CD4-positive, alpha-beta T cell treated with Interleukin-4 for 1 hour (primary cell): ENCODE results near the gene PRXL2B.
"Not testable (repeated sequence)": the region's sequence is repeated elsewhere in the genome, so short reads cannot be mapped to it uniquely, and the experiment has no call there.

Source experiments
- DNase-seq, 2 donors: peaks; one replicate each; pipeline ENCODE4 v3.0.0-alpha.2; 2020 to 2022

Gene PRXL2B

DNA sequence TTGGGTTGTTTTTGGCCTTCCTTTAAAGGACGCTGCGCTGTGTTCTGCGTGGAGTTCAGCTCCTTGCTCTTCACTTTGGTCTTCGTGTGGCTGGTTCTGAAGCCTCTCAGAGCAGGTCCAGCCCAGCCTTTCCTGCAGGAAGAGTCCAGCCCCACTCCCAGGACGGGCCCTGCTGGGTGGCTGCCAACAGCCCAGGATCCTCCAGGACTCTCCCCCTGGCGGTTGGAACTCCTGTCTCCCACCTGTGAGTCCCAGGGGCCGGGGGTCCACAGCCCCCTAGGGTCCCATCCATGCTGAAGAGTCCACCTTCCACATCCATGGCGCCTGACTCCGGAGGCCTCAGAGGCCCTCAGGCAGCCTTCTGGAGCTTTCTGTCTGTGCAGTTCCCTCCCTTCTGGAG is 35.0 kb upstream of the PRXL2B start:
- DNase-seq = not testable (repeated sequence)

GRCh38 chr1:2552189-2552588 is 34.4 kb upstream of the PRXL2B start:
- no peak for DNase-seq

DNA sequence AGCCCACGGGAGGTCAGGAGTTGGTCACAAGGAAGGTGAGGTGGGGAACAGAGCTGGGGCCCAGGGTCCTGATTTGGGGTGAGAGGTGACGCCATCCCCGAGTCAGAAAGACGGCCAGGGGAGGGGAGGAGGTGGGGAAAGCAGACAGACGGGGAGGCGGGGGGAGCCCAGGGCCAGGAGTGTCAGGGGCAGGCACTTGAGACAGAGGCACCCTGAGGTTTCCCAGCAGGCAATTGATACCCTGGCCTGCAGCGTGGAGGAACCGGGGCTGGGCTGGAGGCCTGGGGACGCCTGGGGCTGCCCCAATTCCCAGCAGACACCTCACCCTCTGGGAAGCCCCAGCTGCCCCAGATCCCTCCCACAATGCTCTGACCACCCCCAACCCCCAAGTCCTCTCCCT is 33.5 kb upstream of the PRXL2B start:
- not testable (repeated sequence) for DNase-seq

DNA sequence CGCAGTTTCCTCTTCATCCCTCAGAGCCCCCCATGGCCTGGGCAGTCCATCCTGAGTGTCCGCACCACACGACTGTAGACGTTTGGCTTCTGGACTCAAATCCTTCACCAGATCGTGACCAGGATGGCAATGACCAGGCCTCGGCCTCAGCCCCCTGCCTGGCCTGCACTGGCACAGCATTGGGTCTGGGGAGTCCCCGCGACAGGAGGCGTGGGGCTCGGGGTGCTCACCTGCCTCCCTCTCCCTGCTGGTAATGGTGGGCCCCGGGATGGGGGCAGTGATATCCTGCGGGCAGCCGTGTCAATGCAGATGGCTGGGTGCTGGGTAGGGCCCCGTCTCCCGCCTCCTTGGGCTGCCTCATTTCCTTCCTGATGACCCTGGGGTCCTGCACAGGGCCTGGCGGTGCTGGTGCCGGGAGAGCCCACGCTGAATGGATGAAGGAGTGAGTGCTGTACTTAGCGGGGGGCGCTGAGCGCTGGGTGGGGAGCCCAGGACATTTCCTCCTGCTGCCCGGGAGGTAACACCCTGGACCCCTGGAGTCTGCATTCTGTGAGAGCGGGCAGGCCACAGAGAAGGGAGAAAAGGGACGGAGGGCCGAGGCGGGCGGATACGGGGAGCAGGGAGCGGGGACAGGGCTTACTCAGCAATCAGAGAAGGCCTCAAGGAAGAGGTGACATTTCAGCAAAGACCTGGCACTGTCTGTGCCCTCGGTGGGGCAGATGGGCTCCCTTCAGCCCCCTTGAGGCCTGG is 32.5 kb upstream of the PRXL2B start:
- DNase-seq = no peak

DNA sequence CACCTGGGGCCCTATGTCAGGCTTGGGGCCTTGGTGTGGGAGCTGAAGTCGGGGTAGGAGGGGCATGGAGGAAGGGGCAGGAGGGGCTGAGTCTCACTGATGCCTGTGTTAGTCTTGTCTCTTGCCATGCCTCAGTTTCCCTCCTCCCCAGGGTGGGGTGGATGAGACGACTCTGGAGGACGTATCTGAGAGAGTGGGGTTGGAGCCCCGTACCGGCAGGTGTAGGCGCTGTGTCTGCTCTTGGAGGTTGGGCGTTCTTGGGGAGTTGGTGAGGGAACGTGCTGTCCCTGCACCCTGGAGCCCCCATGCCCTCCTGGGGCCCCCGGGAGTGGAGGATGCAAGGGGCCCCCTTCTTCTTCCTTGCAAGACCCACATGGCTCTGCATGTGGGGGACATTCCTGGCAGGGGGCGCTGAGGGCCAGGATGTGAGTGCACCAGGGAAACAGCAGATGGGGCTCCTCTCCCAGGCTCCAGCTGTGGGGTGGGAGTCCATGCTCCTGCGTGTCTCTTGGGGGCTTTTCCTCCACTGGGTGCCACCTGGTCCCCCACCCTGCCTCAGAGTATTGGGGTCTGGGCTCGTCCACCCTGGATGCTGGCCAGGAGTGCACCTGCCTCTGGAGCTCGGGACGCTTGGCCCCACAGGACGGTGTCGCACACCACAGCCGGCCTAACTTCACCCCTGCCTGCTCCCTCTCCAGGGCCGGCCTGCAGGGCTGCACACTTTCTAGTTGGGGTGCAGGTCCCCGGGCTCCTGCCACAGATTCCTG is 31.8 kb upstream of the PRXL2B start:
- peak; percentile 61 to 73 for DNase-seq

DNA sequence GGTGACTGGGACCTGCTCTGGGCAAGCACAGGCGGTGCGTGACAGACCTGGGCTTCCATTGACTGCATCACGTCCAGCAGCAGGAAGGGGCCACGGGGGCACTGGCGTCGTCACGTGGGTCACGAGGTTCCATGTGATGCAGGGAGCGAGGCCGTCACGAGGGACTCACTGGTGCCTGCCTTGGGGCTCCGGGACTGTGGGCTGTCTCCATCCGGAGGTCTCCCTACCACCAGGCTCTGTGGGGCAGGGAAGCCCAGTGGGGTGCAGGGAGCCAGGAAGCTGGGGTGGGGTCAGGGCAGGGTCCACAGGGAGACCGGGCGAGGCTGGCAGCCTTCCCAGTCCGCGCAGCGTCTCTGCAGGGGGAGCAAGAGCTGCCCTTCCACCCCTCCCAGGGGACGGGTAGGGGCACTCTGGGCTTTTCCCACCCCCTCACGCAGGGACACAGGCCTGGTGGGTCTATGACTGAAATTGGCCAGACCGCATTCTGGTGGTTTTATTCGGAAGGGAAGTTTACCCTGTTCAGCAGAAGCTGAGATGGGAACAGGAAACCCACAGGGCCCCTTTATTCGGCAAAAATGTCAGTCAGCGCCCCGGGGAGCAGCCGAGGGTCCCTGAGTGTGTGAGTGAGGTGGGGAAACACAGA is 30.8 kb upstream of the PRXL2B start:
- peak; percentile 86 to 88 for DNase-seq

DNA sequence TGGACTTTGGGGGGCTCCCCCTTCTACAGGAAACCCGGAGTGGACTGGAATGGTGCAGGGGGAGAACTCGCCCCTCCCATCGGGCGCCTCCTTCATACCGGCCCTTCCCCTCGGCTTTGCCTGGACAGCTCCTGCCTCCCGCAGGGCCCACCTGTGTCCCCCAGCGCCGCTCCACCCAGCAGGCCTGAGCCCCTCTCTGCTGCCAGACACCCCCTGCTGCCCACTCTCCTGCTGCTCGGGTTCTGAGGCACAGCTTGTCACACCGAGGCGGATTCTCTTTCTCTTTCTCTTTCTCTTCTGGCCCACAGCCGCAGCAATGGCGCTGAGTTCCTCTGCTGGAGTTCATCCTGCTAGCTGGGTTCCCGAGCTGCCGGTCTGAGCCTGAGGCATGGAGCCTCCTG is 30.3 kb upstream of the PRXL2B start, which contains the start of gene TNFRSF14:
TSS of gene TNFRSF14 (plus strand) at position 95 of the 401 bp plus-strand sequence. CDS start at position 389, 294 bp downstream.
- peak; percentile 79 to 84 for DNase-seq

GRCh38 chr1:2556678-2557481 is 29.7 kb upstream of the PRXL2B start:
- peak; percentile 58 to 60 for DNase-seq

DNA sequence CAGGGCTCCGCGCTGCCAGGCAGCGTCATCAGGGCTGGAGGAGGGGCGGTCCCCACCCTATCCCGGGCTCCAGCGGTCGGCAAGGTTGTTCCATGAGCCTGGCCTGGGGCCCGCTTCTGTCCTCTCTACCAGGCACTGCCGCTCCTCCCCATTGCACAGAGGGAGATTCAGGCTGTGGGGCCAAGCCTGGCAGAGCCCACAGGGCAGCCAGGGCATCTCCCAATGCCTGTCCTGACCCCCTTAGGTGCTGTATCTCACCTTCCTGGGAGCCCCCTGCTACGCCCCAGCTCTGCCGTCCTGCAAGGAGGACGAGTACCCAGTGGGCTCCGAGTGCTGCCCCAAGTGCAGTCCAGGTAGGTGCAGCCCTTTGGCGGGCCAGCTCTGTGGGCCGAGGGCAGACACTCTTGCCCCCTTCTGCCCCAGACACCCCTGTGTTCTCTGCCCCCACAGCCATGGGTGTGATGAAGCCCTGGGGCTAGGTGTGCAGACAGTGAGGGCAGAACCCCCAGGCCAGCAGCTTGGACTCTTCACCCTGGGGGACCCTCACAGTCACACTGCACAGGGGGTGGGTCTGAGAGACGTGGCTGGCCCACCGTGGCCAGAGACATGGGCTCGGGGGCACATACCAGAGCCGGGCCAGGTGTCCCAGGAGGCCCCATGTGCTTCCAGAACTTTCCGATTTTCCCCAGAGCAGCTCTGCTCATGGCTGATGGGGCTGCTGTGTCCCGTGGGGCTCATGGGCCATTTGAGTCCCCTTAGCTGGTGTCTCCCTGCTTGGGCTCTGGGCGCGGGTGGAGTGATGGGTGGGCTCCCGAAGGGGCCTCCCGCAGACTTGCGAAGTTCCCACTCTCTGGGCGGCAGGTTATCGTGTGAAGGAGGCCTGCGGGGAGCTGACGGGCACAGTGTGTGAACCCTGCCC is 28.8 kb upstream of the PRXL2B start:
- DNase-seq = no peak

- no peak for DNase-seq
Observed at GRCh38 chr1:2558420-2558819, 28.2 kb upstream of the PRXL2B start.

DNA sequence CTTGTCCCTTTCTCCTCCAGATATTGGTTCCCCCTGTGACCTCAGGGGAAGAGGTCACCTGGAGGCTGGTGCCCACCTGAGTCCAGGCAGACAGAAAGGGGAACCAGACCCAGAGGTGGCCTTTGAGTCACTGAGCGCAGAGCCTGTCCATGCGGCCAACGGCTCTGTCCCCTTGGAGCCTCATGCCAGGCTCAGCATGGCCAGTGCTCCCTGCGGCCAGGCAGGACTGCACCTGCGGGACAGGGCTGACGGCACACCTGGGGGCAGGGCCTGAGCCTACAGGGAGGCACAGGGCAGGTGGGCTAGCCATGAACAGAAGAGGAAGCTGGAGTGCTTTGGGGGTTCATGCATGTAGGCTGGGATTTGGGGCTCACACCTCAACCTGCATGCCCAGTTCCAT is 27.7 kb upstream of the PRXL2B start:
- DNase-seq = no peak

DNA sequence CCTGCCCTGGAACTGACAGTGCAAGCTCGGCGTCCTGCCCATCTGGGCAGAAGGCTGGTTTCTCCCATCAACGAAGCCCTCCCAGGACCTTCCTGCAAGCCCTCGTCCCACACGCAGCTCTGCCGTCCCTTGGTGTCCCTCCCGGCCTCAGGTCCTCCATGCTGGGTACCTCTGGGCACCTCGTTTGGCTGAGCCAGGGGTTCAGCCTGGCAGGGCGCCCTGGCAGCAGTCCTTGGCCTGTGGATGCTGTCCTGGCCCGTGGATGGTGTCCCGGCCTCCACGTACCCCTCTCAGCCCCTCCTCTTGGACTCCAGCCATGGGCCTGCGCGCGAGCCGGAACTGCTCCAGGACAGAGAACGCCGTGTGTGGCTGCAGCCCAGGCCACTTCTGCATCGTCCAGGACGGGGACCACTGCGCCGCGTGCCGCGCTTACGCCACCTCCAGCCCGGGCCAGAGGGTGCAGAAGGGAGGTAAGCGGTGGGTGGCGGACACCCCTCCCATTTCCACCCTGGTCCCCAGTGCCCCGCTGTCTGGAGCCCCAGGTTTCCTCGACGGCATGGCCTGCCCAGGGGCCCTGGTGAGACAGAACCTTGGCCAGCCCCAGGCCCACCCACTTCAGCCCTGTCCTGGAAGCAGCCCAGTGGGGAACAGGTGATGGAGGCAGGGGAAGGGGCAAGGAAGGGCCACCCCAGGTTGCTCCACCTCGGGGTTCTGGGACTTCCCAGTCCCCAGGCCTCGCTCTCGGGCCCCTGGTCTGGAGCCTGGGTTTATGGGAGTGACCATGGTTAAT is 26.9 kb upstream of the PRXL2B start:
- no peak for DNase-seq

DNA sequence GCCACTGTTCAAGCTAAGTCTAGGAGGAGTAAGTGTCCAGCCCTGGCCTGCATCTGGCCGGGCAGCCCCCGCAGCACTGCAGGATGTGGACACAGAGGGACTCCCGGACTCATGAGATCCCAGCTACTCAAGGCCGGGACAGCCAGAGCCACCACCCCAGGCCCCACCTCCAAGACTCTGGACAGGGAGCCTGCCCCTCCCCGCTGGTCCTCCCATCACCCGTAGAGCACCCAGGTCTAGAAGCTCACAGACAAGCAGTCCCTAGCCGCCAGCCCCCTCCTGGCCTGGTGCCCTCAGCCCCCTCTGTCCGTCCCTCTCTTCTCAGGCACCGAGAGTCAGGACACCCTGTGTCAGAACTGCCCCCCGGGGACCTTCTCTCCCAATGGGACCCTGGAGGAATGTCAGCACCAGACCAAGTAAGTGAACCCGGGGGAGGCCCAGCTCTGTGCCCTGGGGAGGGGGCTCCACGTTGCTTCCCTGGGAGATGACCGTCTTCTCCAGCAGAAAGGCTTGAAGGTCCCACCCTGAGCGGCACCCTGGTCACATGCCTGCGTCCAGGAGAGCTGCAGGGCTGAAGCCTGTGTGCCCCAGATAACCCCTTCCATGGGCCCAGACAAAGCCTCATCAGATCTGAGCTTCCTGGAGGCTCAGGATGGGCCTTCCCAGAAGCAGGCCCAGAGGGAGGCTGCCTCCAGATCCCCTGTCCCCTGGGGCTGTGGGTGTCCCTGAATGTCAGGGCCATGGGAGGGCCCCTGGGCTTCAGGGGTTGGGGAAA is 26.1 kb upstream of the PRXL2B start:
- no peak for DNase-seq

DNA sequence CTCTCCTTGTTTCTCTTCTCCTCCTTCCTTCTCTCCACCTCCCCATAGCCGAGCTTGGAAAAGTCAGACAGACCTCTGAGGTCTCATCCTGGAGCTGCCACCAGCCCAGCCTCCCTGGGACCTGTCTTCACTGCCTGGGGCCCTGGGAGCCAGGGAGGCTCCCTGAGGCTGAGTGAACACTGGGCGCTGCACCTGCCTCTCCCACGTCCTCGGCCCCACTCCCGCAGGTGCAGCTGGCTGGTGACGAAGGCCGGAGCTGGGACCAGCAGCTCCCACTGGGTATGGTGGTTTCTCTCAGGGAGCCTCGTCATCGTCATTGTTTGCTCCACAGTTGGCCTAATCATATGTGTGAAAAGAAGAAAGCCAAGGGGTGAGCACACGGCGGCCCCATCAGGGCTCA is 25.1 kb upstream of the PRXL2B start:
- DNase-seq = no peak

DNA sequence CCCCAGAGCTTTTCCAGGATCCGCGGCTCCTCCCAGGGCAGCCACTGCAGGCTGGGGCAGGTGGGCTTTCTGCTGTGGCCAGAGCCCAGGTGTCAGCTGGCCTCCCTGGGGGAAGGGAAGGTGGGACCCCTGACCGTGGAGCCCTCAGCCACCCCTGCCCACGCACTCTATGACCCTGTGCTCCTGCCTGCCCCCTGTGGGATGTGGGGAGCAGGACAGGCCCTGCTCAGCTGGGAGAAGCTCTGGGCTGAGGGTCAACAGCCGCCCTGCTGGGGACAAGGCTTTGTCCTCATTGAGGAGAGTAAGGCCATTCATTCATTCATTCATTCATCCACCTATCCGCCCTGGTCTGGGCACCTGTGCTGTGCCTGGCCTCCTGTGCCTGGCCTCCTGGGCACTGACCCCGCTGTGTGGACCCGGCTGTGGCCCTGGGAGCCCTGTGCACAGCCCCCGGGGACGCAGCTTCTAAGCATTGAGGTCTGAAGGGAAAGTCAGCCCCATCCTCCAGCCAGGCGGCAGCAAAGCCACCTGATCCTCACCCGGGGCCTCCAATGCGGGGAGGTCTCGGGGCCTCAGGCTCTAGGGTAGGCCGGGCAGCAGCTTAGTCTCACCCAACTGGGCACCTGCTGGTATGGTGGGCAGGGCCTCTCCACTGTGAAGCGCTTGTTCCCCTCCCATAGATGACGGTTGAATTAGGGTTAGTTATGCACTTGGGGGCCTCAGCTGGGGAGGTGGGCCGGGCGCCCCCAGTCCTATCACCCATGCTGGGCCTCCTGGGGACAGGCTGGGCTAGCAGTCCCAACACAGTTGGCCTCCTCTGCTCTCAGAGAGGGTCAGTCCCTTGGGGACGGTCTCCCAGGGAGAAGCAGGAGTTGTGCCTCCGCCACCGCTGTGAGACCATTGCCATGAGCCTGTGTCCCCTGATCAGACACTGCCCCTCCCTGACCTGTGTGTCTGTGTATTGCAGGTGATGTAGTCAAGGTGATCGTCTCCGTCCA is 24.4 kb upstream of the PRXL2B start:
- DNase-seq = peak in 1 of 2 donors; percentile 34

- DNase-seq = no peak
Observed at GRCh38 chr1:2563205-2563604, 23.4 kb upstream of the PRXL2B start.

DNA sequence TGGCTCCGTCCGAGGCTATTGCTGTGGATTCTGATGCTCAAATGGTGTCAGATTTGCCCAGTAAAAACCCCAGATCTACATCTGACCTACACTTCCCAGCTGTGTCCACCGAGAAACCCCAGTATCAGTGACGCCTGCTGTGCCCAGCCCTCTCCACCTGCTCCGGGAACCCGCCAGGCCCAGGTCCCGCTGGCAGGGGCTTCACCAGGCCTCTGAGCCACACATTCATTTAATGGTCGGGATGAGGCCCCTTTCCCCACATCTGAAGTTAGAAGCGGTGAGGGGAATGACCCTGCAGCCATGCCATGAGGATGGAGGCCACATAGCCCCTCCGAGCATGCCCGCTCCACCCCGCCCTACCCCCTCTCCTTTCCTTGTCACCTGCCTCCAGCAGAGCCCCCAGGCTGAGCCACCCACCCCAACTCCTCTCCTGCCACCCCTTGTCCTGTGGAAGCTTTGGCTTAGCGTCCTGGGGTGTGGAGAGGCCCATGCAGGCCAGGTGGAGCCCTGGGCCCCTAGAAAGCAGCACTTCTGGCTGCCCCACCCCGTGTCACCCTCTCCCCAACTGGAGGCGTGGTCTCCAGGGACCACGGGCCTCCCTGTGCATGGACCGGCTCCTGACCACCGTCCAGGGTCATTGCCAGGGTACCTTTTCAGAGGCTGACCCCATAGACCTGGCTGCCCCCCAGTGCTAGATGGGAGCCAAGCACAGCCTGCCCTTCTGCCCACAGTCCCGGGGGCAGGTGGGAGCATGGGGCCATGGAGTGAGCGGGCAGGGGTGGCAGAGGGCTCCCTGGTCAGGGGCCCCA is 22.4 kb upstream of the PRXL2B start:
- no peak for DNase-seq
